ENCODE data around the gene CDKAL1.

The CDKAL1 gene

GRCh38 chr6:20699402-20699801, 165.1 kb downstream of the CDKAL1 start:
- Mint-ChIP-seq H3K9me3 (peaks cover 0 to 2% of the 10 kb centered on the region in 2 donors), H3K36me3 (peaks cover 7 to 16% of the 10 kb centered on the region in 2 donors), H3K27ac (no peak overlapping the region), H3K27me3 (no peaks in the 10 kb centered on the region), H3K4me1 (peaks cover 33 to 49% of the 10 kb centered on the region in 2 donors), H3K4me3 (no peak overlapping the region)
- no peak for ATAC-seq (replicated peaks)
- DNase-seq = no peak

DNA sequence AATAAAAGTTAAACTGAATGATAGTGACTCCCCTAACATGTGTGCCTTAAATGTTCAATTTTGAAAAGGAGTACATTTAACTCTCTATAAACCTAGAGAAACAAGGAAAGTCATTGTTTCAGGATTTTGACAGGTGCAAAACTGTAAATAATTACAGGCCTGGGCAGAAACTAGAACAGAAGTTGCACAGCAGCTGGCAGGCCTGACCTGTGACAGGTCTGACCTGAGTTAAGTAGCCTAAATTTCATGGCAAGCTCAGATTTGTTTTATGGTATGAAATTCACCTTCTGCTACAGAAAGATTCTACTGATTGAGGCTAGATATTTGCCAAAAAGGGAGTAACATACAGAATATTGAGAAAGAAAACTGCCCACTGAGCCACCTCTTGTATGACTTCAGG, 166.1 kb downstream of the CDKAL1 start:
- DNase-seq (no peak), ATAC-seq (replicated peaks) (no peak)
- Mint-ChIP-seq H3K4me3 (no peak overlapping the region), H3K9me3 (peaks cover 0 to 2% of the 10 kb centered on the region in 2 donors), H3K36me3 (peaks cover 5 to 16% of the 10 kb centered on the region in 2 donors), H3K27me3 (no peaks in the 10 kb centered on the region), H3K4me1 (peaks cover 29 to 41% of the 10 kb centered on the region in 2 donors), H3K27ac (no peak overlapping the region)

- peak overlapping the region; percentile 34 for H3K27ac Mint-ChIP-seq
- ATAC-seq (replicated peaks) (no peak), DNase-seq (no peak)
- H3K9me3 Mint-ChIP-seq = peaks cover 0 to 2% of the 10 kb centered on the region in 2 donors
- no peaks in the 10 kb centered on the region for H3K27me3 Mint-ChIP-seq
- no peak overlapping the region for H3K4me3 Mint-ChIP-seq
- H3K4me1 Mint-ChIP-seq = peaks cover 36 to 50% of the 10 kb centered on the region in 2 donors
- peaks cover 5 to 16% of the 10 kb centered on the region in 2 donors for H3K36me3 Mint-ChIP-seq
These were observed 168.1 kb downstream of the CDKAL1 start for GRCh38 chr6:20702366-20702765.

DNA sequence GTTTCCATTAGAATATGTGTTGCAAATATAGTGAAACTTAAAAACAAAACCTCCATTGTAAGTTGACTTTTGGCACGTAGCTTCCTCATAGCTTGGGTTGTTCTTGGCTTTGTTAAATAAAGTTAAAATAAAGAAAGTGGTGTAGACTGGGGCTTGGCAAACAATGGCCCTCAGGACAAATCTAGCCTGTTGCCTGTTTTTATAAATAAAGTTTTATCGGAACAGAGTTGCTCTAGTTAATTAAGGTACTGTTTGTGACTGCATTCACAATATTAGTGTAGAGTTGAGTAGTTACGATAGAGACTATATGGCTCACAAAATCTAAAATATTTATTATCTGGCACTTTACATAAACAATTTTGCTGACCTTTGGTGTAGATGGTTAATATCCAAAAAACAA, 168.8 kb downstream of the CDKAL1 start:
- ATAC-seq (replicated peaks) (no peak), DNase-seq (no peak)
- Mint-ChIP-seq H3K36me3 (peaks cover 5 to 16% of the 10 kb centered on the region in 2 donors), H3K9me3 (peaks cover 0 to 2% of the 10 kb centered on the region in 2 donors), H3K4me1 (peaks cover 31 to 45% of the 10 kb centered on the region in 2 donors), H3K27me3 (no peaks in the 10 kb centered on the region), H3K4me3 (no peak overlapping the region), H3K27ac (peak overlapping the region; percentile 31)

DNA sequence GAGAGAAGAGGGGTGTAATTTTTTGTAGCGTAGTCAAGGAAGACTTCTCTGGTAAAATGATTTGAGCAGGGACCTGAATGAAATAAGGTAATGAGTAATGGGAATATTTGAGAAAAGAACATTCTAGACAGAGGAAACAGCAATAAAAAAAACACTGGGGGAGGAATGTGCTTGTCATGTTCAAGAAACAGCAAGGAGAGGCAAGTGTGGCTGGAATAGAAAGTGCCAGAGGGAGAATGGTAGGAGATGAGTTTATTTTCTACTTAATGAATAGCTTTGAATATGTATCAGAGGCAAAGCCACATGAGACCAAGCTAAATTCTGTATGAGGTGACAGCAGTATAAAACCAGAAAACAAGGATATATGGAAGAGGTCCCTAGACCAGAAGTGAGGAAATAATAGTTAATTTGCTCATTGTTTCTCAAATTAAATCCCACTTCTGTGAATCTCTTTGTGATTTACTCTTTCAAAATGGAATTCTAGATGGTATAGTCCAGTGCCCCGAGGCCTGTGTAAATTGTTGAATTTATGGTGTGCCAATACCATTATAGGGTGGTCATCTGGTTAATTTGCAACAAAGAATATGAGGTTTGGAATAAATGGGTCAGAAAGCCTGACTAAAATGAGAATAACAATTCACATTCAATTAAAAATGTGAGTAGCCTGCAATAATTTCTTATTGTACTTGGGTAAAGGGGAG, 170.2 kb downstream of the CDKAL1 start:
- DNase-seq = no peak
- H3K27ac Mint-ChIP-seq = no peak overlapping the region
- no peak overlapping the region for H3K4me3 Mint-ChIP-seq
- H3K36me3 Mint-ChIP-seq = peaks cover 5 to 19% of the 10 kb centered on the region in 2 donors
- no peaks in the 10 kb centered on the region for H3K27me3 Mint-ChIP-seq
- peaks cover 31 to 42% of the 10 kb centered on the region in 2 donors for H3K4me1 Mint-ChIP-seq
- H3K9me3 Mint-ChIP-seq = peaks cover 0 to 2% of the 10 kb centered on the region in 2 donors
- no peak for ATAC-seq (replicated peaks)

- Mint-ChIP-seq H3K4me1 (peaks cover 31 to 42% of the 10 kb centered on the region in 2 donors), H3K36me3 (peaks cover 5 to 15% of the 10 kb centered on the region in 2 donors), H3K27ac (no peak overlapping the region), H3K27me3 (no peaks in the 10 kb centered on the region), H3K9me3 (peaks cover 0 to 2% of the 10 kb centered on the region in 2 donors), H3K4me3 (no peak overlapping the region)
- no peak for DNase-seq
- ATAC-seq (replicated peaks) = no peak
These were observed 171.5 kb downstream of the CDKAL1 start for GRCh38 chr6:20705741-20706140.

GRCh38 chr6:20706238-20706938, 172.1 kb downstream of the CDKAL1 start:
- DNase-seq (no peak), ATAC-seq (replicated peaks) (peak; percentile 29 to 42)
- Mint-ChIP-seq H3K36me3 (peaks cover 5 to 15% of the 10 kb centered on the region in 2 donors), H3K9me3 (peaks cover 0 to 2% of the 10 kb centered on the region in 2 donors), H3K4me1 (peaks cover 31 to 41% of the 10 kb centered on the region in 2 donors), H3K27ac (no peak overlapping the region), H3K27me3 (no peaks in the 10 kb centered on the region), H3K4me3 (no peak overlapping the region)

- H3K36me3 Mint-ChIP-seq = peaks cover 5 to 14% of the 10 kb centered on the region in 2 donors
- peaks cover 29 to 41% of the 10 kb centered on the region in 2 donors for H3K4me1 Mint-ChIP-seq
- H3K4me3 Mint-ChIP-seq = no peak overlapping the region
- DNase-seq = no peak
- no peak overlapping the region for H3K27ac Mint-ChIP-seq
- no peaks in the 10 kb centered on the region for H3K27me3 Mint-ChIP-seq
- ATAC-seq (replicated peaks) = no peak
- H3K9me3 Mint-ChIP-seq = peaks cover 0 to 2% of the 10 kb centered on the region in 2 donors
These were observed 172.8 kb downstream of the CDKAL1 start for GRCh38 chr6:20706939-20707485.

DNA sequence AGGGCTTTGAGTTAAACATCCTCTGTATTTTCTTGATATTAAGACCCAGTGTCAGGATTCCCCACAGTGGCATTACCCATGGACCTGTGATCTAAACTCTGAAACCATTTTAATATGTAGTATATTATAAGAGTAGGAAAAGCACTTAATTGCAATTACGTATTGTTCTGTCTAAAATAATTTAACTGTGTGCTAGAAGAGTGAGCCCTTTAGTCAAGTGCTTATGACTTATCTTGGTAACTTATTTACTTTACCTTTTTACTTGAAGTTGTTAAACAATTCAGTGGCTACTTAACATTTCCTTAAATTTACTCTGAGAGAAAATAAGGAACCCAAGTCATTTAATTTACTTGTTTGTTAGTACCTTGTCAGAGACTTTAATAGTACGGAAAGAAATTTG, 173.6 kb downstream of the CDKAL1 start:
- H3K36me3 Mint-ChIP-seq = peaks cover 2 to 9% of the 10 kb centered on the region in 2 donors
- no peaks in the 10 kb centered on the region for H3K27me3 Mint-ChIP-seq
- no peak overlapping the region for H3K4me3 Mint-ChIP-seq
- no peak for DNase-seq
- peaks cover 0 to under 1% of the 10 kb centered on the region in 2 donors for H3K9me3 Mint-ChIP-seq
- H3K4me1 Mint-ChIP-seq = peaks cover 23 to 36% of the 10 kb centered on the region in 2 donors
- no peak for ATAC-seq (replicated peaks)
- no peak overlapping the region for H3K27ac Mint-ChIP-seq

DNA sequence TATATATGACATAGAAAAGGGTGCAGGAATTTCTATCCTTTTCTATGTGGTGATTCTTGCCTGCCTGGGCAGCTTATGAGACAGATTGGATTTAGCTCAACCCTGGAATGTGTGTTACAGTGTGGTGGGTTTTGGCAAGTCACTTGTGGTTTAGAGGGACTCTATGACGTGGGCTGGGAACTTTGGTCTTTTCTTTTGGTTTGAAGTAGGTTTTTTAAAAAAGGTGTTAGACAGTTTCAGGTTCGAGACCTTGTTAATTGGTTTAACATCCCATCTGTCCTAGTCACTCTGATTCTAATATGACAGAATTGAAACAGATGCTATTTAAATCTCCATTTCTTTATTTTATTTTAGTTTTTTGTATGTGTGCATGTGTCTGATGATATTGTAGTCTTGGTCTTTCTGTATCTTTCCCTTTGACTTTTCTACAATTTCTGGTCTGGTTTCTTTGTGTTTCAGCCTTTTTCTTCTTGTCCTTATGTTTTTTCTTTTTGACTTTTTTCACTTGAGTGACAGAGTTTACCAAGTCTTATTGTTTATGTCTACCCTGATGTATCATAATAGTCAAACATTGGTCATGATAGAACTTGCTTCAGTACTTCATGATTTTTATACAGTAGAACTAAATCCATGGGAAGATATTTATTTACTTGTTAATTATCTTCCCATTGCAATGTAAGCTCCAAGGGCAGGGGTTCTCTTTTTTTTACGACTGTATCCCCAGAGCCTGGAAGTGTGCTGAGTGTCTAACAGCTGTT, 174.3 kb downstream of the CDKAL1 start:
- DNase-seq (no peak), ATAC-seq (replicated peaks) (peak; percentile 67 to 82)
- Mint-ChIP-seq H3K4me1 (peaks cover 23 to 34% of the 10 kb centered on the region in 2 donors), H3K36me3 (peaks cover 2 to 9% of the 10 kb centered on the region in 2 donors), H3K27ac (no peak overlapping the region), H3K27me3 (no peaks in the 10 kb centered on the region), H3K9me3 (no peaks in the 10 kb centered on the region), H3K4me3 (no peak overlapping the region)

DNA sequence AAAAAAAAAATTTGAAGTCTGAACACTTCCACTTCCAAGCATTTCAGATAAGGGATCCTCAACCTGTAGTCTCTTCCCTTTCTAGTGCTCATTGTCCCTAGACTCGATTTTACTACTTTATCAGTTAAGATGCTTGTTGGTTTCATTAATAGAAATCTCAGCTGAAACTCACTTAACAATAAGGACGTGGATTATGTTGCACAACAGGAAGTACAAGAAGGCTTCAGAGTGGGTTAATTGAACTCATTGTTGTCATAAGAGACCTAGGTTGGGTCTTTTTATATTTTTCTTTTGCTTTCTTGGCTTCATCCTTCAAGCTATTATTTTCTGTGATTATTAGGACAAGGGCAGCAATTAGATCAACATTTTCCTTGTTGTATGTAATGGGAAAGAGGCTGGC, 175.2 kb downstream of the CDKAL1 start:
- peaks cover 2 to 9% of the 10 kb centered on the region in 2 donors for H3K36me3 Mint-ChIP-seq
- H3K27me3 Mint-ChIP-seq = no peaks in the 10 kb centered on the region
- H3K4me1 Mint-ChIP-seq = peaks cover 19 to 29% of the 10 kb centered on the region in 2 donors

GRCh38 chr6:20710341-20710740, 176.1 kb downstream of the CDKAL1 start:
- Mint-ChIP-seq H3K27ac (no peak overlapping the region), H3K36me3 (peaks cover 2 to 9% of the 10 kb centered on the region in 2 donors), H3K4me3 (no peak overlapping the region), H3K9me3 (no peaks in the 10 kb centered on the region), H3K4me1 (peaks cover 19 to 29% of the 10 kb centered on the region in 2 donors), H3K27me3 (no peaks in the 10 kb centered on the region)
- DNase-seq (no peak), ATAC-seq (replicated peaks) (no peak)

More for the DNA sequence above, 175.2 kb downstream of the CDKAL1 start:
- H3K27ac Mint-ChIP-seq = no peak overlapping the region
- DNase-seq (no peak), ATAC-seq (replicated peaks) (no peak)
- H3K9me3 Mint-ChIP-seq = no peaks in the 10 kb centered on the region
- no peak overlapping the region for H3K4me3 Mint-ChIP-seq

- no peak overlapping the region for H3K27ac Mint-ChIP-seq
- H3K27me3 Mint-ChIP-seq = no peaks in the 10 kb centered on the region
- H3K4me1 Mint-ChIP-seq = peaks cover 12 to 20% of the 10 kb centered on the region in 2 donors
- H3K9me3 Mint-ChIP-seq = no peaks in the 10 kb centered on the region
- no peak for DNase-seq
- peaks cover 2 to 9% of the 10 kb centered on the region in 2 donors for H3K36me3 Mint-ChIP-seq
- ATAC-seq (replicated peaks) = no peak
- H3K4me3 Mint-ChIP-seq = no peak overlapping the region
These were observed 177.3 kb downstream of the CDKAL1 start for GRCh38 chr6:20711518-20711917.

DNA sequence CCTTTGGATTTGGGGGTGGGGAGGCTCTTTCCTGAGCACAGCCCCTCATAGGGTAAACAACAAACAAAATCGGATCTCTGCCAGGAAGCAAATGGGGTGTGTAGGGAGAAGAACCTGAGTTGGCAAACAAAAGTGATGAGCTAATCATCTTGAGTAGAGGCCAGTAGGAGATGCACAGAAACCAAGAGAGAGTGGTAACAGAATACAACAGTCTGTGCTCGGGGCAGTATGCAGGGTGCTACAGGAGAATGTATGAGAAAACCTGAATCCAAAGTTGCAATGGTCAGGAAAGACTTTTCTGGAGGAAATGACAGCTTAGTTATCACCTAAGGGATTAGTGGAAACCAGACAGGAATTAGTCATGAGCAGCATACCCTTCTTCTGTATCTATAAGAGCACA, 177.8 kb downstream of the CDKAL1 start:
- Mint-ChIP-seq H3K27ac (no peak overlapping the region), H3K9me3 (no peaks in the 10 kb centered on the region), H3K4me3 (no peak overlapping the region), H3K27me3 (no peaks in the 10 kb centered on the region), H3K4me1 (peaks cover 12 to 20% of the 10 kb centered on the region in 2 donors), H3K36me3 (peaks cover 2 to 9% of the 10 kb centered on the region in 2 donors)
- DNase-seq (no peak), ATAC-seq (replicated peaks) (no peak)

All from stimulated activated naive B cell treated with anti-CD40 and anti-IgM and Interleukin-4, amounts not matched to agents 10 μg/mL and 1 μg/mL and 100 μg/mL, for 72 hours (primary cell).